GM10248 (cell line): ENCODE results near the gene MRPS34.
"Not testable (repeated sequence)": the region's sequence is repeated elsewhere in the genome, so short reads cannot be mapped to it uniquely, and the experiment has no call there.

Experiments used
- CTCF ChIA-PET: fragments of 300-600 bp; sonication (Branson Sonifier 250); formaldehyde crosslinking; extraction: SDS; loops from one replicate; lab custom pipeline; 2021; ENCODE audit warnings: antibody characterized with exemption; lab: Yijun Ruan, JAX
- POLR2A ChIA-PET: fragments of 350-650 bp; sonication (Branson Sonifier 250); formaldehyde crosslinking; extraction: SDS; loops from one replicate; lab custom pipeline; 2020; ENCODE audit warnings: antibody characterized with exemption; lab: Yijun Ruan, JAX
- DNase-seq: peaks from one replicate; pipeline ENCODE4 v3.0.0; 2012; ENCODE audit errors: extremely low spot score
- TF ChIP-seq, protein P1 (sequence below): IDR thresholded peaks from 2 replicates; pipeline ENCODE4 v1.5.1; 2012; ENCODE audit warnings: mild to moderate bottlenecking, low read depth; ENCODE audit errors: extremely low read depth, missing control alignments, control extremely low read depth

The MRPS34 gene

DNA sequence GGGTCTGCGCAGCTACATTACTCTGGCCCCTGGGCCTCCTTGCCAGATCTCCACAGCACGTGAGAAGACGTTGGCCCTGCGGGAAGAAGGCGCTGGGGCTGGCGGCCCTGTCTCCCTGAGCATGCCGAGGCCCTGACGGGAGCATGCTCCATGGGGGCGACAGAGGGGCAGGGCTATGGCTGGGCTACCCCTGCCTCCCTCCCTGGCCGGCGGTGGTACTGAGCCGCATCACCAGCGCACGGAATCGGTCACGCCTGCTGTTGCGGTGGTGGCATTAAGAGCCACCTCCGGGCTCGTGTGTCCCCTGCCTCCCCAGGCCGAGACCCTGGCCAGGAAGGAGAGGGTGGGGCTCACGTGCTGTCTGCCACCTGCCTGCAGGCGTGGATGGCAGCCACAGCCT, 38.8 kb downstream of the MRPS34 start:
- TF ChIP-seq, protein P1, sequence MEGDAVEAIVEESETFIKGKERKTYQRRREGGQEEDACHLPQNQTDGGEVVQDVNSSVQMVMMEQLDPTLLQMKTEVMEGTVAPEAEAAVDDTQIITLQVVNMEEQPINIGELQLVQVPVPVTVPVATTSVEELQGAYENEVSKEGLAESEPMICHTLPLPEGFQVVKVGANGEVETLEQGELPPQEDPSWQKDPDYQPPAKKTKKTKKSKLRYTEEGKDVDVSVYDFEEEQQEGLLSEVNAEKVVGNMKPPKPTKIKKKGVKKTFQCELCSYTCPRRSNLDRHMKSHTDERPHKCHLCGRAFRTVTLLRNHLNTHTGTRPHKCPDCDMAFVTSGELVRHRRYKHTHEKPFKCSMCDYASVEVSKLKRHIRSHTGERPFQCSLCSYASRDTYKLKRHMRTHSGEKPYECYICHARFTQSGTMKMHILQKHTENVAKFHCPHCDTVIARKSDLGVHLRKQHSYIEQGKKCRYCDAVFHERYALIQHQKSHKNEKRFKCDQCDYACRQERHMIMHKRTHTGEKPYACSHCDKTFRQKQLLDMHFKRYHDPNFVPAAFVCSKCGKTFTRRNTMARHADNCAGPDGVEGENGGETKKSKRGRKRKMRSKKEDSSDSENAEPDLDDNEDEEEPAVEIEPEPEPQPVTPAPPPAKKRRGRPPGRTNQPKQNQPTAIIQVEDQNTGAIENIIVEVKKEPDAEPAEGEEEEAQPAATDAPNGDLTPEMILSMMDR: no peak
- DNase-seq: no peak
- CTCF ChIA-PET: no interaction called here
- POLR2A ChIA-PET: no interaction called here

DNA sequence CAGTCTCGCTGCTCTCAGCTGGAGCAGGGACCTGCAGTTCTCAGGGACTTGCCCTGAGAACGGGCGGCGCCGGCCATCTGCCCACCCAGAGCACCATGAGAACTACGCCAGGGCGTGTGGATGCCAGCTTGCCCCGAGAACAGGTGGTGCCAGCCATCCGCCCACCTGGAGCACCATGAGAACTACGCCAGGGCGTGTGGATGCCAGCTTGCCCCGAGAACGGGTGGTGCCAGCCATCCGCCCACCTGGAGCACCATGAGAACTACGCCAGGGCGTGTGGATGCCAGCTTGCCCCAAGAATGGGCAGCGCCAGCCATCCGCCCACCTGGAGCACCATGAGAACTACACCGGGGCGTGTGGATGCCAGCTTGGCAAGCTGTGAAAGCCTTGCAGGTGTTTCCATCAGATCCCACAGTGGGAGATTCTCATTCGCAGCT, 40.4 kb downstream of the MRPS34 start:
- ChIA-PET CTCF (interaction anchor here (0.6 to 1.5 kb wide), 2 partner anchors 13 to 42 kb away, joined by 3 to 4 read pairs; no protein-coding TSS in a partner anchor), POLR2A (interaction anchor here (0.6 kb wide), 1 partner anchor 71 kb away, joined by 3 read pairs; no protein-coding TSS in a partner anchor)
- DNase-seq: not testable (repeated sequence)

DNA sequence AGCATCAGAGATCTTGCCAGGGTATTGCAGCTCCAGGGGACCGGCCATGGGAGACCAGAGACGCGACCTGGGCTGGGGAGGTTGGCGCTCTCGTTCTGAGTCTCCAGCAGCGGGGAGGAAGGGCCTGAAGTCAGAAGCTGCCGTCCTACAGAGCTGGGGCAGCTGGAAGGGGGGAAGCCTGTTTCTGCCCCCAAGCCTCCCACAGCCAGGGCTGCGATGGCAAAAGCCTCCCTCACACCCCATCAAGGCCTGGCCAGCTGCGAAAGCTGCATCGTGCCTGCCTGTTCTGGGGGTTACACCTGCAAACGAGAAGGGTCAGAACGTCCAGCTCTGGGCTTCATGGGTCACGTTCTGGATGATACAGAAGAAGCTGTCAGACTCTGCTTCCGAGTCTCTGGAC, 40.9 kb downstream of the MRPS34 start:
- DNase-seq: no peak
- TF ChIP-seq, protein P1: no peak
- ChIA-PET POLR2A (interaction anchor here (0.6 kb wide), 1 partner anchor 71 kb away, joined by 3 read pairs; no protein-coding TSS in a partner anchor), CTCF (interaction anchor here (0.6 to 1.5 kb wide), 2 partner anchors 14 to 42 kb away, joined by 3 to 4 read pairs; no protein-coding TSS in a partner anchor)

DNA sequence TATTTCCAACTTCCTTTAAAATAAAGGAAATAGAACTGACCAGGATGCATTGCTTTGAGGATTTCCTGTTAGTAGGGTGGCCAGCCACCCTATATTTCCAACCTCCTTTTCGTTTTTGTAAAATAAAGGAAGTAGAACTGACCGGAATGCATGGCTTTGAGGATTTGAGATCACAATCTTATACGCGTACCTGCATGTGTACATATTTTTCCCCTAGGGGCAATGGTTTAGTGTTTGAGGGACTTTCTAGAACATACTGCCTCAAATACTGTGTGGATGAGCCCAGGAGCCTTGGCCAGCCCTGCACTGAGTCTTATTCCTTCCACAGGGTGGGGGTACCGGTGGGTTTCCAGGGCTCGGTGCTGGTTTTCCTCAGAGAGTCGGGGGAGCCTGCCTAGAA, 41.3 kb downstream of the MRPS34 start:
- TF ChIP-seq, protein P1: no peak
- POLR2A ChIA-PET: no interaction called here
- no peak for DNase-seq
- CTCF ChIA-PET: interaction anchor here (1.5 kb wide), 1 partner anchor 14 kb away, joined by 4 read pairs; no protein-coding TSS in a partner anchor

DNA sequence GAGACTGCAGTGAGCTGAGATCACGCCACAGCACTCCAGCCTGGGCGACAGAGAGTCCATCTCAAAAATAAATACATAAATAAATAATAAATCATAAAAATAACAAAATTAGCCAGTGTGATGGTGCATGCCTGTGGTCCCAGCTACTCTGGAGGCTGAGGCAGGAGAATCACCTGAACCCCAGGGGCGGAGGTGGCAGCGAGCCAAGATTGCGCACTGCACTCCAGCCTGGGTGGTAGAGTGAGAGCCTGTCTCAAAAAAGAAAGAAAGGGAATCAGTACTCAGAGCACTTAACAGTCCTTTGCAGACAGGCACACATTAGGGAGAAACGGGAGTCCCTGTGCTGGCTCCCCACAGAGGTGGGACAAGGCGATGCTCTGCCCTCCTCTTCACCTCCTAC, 41.9 kb downstream of the MRPS34 start:
- ChIA-PET POLR2A (no interaction called here), CTCF (no interaction called here)
- TF ChIP-seq, protein P1: no peak
- DNase-seq: no peak

DNA sequence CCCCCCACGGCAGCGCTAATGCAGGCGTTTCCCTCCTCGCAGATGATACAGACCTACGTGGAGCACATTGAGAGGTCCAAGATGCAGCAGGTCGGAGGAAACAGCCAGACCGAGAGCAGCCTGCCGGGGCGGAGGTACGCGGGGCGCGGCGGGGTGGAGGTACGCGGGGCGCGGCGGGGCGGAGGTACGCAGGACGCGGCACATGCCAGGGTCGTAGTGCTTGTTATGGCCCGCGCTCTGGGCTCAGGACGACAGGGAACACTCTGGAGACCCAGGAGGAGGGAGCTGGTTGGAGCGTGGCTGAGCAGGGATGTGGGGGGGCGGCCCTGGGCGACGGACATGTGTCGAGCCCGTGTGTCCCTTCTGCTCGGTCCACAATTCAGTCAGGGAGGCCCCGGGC, 43.5 kb downstream of the MRPS34 start:
- ChIA-PET CTCF (no interaction called here), POLR2A (no interaction called here)
- TF ChIP-seq, protein P1: no peak
- DNase-seq: no peak

DNA sequence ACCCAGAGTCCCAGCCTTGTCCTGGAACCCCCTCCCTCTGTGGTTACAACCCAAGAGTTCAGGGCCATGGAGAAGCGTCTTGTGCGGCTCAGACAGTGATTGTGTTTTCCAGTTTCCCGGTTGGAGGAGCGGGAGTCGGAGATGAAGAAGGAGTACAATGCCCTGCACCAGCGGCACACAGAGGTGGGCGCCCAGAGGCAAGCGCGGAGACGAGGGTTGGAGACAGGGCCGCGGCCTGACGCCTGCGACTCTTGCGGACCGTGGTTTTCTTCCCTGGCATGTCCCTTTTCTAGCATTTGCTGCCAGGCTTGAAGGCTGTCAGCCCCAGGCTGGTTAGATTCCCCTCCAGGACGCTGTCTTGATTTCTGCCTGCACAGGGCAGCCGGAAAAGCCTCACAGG, 43.9 kb downstream of the MRPS34 start:
- DNase-seq: no peak
- ChIA-PET CTCF (no interaction called here), POLR2A (no interaction called here)
- TF ChIP-seq, protein P1: no peak
